A673 (cell line): ENCODE results near the gene JAKMIP1.

Source experiments
- CTCF ChIP-seq: fragments of 300-800, 200-600 bp; sonication (generic); conservative IDR thresholded peaks from 2 replicates; pipeline ENCODE4 v1.5.1; 2017; ENCODE audit warnings: low read depth, mild to moderate bottlenecking, antibody characterized with exemption, low read length, moderate library complexity, mixed read lengths
- EZH2 ChIP-seq: fragments of 200-600 bp; sonication (generic); IDR thresholded peaks from 2 replicates; pipeline ENCODE4 v1.6.1; 2017; ENCODE audit warnings: borderline replicate concordance, low read depth, mild to moderate bottlenecking, mixed read lengths, antibody characterized with exemption, low read length; ENCODE audit not compliant: poor library complexity, severe bottlenecking

GRCh38 chr4:6062133-6062532, 138.2 kb downstream of the JAKMIP1 start:
- no peak for TF ChIP-seq CTCF
- TF ChIP-seq EZH2 = no peak
